ENCODE measurements around the gene CITED2. TPM values are rescaled to one million over a fixed set of nuclear protein-coding genes. Genes with fewer than 3 reads are reported as not detected.

CITED2 gene
- total and polyA plus RNA-seq, 2 of the 8 experiments (the other 6 are each of a cell fraction or from before 2014, with no cell fraction given): 89.1 to 115 TPM

- no peak overlapping the region for H3K18ac ChIP-seq (ENCODE audit: extremely low read depth, low read length)
- no peak overlapping the region for H3K14ac ChIP-seq (ENCODE audit: insufficient read length)
- no peak overlapping the region for H2AFZ ChIP-seq (ENCODE audit: low read length)
- peak overlapping the region; percentile 10 for H2BK120ac ChIP-seq (replicated peaks; ENCODE audit: low read depth, low read length)
- no peak overlapping the region for H4K91ac ChIP-seq (replicated peaks; ENCODE audit: insufficient read length, low read length)
- H3K4me1 ChIP-seq (replicated peaks in 1 of 4; ENCODE audit: control insufficient read depth in 3 of 4, insufficient read depth in 4 of 4, low read length in 3 of 4): peaks cover 2 to 33% (median 20%) of the 10 kb centered on the region in 4 experiments; a peak in 5 of 7 replicates
- peaks cover 8 to 34% of the 10 kb centered on the region in 2 experiments; a peak in 3 of 4 replicates for H3K79me2 ChIP-seq (ENCODE audit: control insufficient read depth in 1 of 2, insufficient read depth in 2 of 2, low read length in 2 of 2)
- H3K4me2 ChIP-seq (ENCODE audit: insufficient read depth in 1 of 2, low read depth in 2 of 2, low read length in 2 of 2): peak overlapping the region in 1 of 2 experiments; percentile 92; a peak in 2 of 4 replicates
- peak overlapping the region; percentile 3; the same call in 1 of the 2 replicates for H2BK12ac ChIP-seq (ENCODE audit: low read depth, low read length)
- no peaks in the 10 kb centered on the region; the same call in 1 of the 2 replicates for H3K79me1 ChIP-seq (ENCODE audit: low read depth, low read length)
- FAIRE-seq (no peak), DNase-seq (ENCODE audit: low read depth in 1 of 2, low spot score in 2 of 2) (no peak)
- H3K27ac ChIP-seq (ENCODE audit: low read depth, low read length): no peak overlapping the region
- peak overlapping the region in 2 of 4 experiments; percentile 0 to 96; a peak in 2 of 8 replicates for H3K4me3 ChIP-seq (ENCODE audit: extremely low read depth in 1 of 4, insufficient read depth in 2 of 4, low read depth in 3 of 4, low read length in 4 of 4)
- no peak overlapping the region for H3K4ac ChIP-seq (replicated peaks; ENCODE audit: insufficient read length, low read depth, low read length)
- H3K27me3 ChIP-seq (replicated peaks in 1 of 4; ENCODE audit: control insufficient read depth in 3 of 4, extremely low read depth in 1 of 4, insufficient read depth in 3 of 4, low read length in 3 of 4): no peaks in the 10 kb centered on the region
- no peak overlapping the region for H3K23ac ChIP-seq (ENCODE audit: insufficient read length)
- no peak for TF ChIP-seq MAX (IDR thresholded peaks at IDR 0.05)
- H4K5ac ChIP-seq (ENCODE audit: insufficient read length, low read depth, low read length): no peak overlapping the region
- no peak overlapping the region for H3K56ac ChIP-seq (replicated peaks; ENCODE audit: insufficient read length, low read depth, low read length)
- H2BK15ac ChIP-seq (ENCODE audit: low read length): no peak overlapping the region
- no peak overlapping the region for H3K9ac ChIP-seq (replicated peaks in 1 of 4; ENCODE audit: extremely low read depth in 1 of 4, low read depth in 3 of 4, low read length in 3 of 4)
- H2AK5ac ChIP-seq (ENCODE audit: low read depth, low read length): no peak overlapping the region
- ChIA-PET CTCF (ENCODE audit: partially characterized antibody) (interaction anchor here (0.6 to 2.2 kb wide), 36 partner anchors 11 to 1795 kb away, joined by 3 to 13 read pairs (median 3); no protein-coding TSS in a partner anchor), POLR2A (ENCODE audit: partially characterized antibody) (interaction anchor here (0.6 to 1.7 kb wide), 6 partner anchors 16 to 521 kb away, joined by 3 to 5 read pairs (median 3); no protein-coding TSS in a partner anchor)
- peaks cover 7% of the 10 kb centered on the region in 2 experiments for H4K20me1 ChIP-seq (replicated peaks in 1 of 2; ENCODE audit: control insufficient read depth in 1 of 2, insufficient read depth in 2 of 2, low read length in 2 of 2)
- H2BK20ac ChIP-seq (ENCODE audit: low read length): no peak overlapping the region
- peaks cover 13% of the 10 kb centered on the region for H3K23me2 ChIP-seq (ENCODE audit: low read depth, low read length)
- no peak overlapping the region for H2BK5ac ChIP-seq (ENCODE audit: low read depth, low read length)
- no peak overlapping the region for H4K8ac ChIP-seq (ENCODE audit: extremely low read depth, insufficient read depth, low read length)
- no peaks in the 10 kb centered on the region for H3K9me3 ChIP-seq (ENCODE audit: insufficient read depth in 2 of 2, low read depth in 1 of 2, low read length in 1 of 2)
- peaks cover 3 to 35% (median 10%) of the 10 kb centered on the region in 4 experiments; a peak in 5 of 8 replicates for H3K36me3 ChIP-seq (ENCODE audit: control insufficient read depth in 2 of 4, insufficient read depth in 4 of 4, low read length in 3 of 4)
- 60% methylated on average over 5 of the region's 5 CpGs; no CpG with 5 or more reads in 1 of the 2 experiments for WGBS, 2 experiments (ENCODE audit: extremely low coverage in 1 of 2, insufficient coverage in 1 of 2, insufficient read length in 1 of 2, insufficient replicate concordance in 2 of 2, low coverage in 1 of 2, low lambda C conversion rate in 2 of 2, missing lambda C conversion rate in 1 of 2)
These were observed 4.0 kb downstream of the CITED2 start for GRCh38 chr6:139370283-139370998.
